Astrocyte of the hippocampus (primary cell): ENCODE data around the gene VSTM2A.
A peak's percentile ranks its signal among the peaks of the same experiment; 100 is the strongest.
"Not testable (repeated sequence)": the region's sequence is repeated elsewhere in the genome, so short reads cannot be mapped to it uniquely, and the experiment has no call there.

ENCODE experiments used
- DNase-seq: peaks from one replicate; pipeline ENCODE4 v3.0.0; 2011; ENCODE audit warnings: low read depth, low spot score

The VSTM2A gene

DNA sequence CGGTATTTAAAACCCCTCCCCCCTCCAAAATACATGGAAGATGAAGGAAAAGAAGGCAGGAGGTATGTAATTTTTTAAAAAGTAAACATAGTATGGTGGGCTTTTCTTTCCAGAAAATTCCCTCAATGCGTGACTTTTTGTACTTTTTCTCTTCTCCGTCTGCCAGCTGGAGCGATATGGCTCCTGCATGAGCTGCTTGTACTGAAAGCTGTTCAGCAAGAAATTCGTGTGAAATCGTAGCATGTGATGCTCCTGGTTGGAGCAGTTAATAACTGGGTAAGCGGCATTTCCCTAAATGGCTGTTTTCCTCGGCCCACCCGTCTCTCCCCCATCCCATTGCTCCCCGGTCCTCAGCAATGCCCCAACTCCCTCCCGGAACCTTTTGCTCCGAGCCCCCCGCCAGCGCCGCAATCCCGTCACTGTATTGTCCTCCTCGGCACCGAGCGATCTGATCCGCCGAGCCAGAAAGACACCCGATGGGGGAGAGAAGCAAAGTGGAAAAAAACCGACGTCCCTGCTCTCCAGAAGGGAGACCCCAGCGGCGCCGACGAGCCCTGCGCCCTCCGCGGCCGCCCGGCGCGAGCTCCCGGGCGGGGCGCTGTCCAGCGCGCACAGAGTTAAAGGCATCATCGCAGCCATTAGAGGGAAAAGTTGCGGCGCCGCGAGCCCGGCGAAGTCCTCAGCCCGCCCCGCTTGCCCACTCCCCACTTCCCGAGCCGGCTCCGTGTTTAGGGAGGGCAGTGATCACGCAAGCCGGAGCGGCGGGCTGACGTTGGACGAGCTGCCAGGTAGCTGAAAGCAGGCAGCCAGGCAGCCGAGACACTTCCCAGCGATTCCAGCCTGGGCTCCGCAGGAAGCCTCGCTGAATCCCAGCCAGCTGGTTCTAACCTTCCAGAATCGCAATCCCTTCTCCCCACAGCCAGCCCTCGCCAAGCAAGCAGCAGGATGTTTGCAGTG lies at the start of gene VSTM2A:
Gene VSTM2A (plus strand): TSS at position 707 of the 957 bp plus-strand sequence. CDS start 356 bp downstream, outside the sequence.
- DNase-seq, result peak; percentile 71

DNA sequence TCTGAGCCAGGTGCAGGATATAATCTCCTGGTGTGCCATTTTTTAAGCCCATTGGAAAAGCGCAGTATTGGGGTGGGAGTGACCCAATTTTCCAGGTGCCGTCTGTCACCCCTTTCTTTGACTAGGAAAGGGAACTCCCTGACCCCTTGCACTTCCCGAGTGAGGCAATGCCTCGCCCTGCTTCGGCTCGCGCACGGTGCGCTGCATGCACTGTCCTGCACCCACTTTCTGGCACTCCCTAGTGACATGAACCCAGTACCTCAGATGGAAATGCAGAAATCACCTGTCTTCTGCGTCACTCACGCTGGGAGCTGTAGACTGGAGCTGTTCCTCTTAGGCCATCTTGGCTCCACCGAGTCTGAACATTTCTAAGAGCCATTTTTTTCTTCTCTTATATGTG lies 37.6 kb upstream of the VSTM2A start:
- not testable (repeated sequence) for DNase-seq

DNA sequence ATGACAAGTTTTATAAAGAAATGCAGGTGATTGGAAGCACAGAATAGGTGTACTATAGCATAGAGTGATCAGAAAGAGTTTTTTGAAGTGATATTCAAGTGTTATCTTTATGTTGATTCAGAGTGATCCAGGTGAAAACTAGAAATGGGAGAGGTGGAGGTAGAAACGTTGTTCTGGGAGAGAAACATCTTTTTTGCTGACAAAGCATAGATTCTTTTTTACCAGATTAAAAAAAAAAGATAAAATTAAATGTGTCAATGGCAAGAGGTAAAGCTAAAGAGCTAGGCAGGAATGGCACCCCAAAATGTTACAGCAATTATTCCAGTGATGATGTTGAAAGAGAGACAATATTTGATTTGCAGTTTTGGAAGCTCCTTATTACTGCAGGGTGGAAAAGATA lies 12.6 kb upstream of the VSTM2A start:
- DNase-seq, result no peak

GRCh38 chr7:54538122-54538521 lies 4.1 kb upstream of the VSTM2A start:
- DNase-seq, result no peak

DNA sequence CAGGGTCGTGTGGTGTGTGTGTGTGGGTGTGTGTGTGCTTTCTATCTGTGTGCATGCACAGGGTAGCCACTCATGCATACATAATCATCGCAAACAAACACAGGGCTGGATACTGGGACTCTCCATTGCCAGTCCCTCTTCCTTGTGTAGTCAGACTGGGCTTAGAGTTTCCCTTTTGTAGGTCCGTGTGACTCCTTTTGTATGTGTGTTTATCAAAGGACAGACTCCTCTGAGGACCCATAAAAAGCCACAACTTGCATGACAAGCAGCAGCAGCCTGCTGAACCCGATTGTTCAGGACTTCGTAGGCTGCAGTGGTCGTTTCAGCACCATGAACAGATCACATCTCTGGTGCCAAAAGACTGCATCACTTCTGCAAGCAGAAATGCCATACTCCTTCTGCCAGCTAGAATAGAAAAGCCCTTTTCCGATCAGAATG lies 895 bp downstream of the VSTM2A start:
- DNase-seq, result peak; percentile 74

DNA sequence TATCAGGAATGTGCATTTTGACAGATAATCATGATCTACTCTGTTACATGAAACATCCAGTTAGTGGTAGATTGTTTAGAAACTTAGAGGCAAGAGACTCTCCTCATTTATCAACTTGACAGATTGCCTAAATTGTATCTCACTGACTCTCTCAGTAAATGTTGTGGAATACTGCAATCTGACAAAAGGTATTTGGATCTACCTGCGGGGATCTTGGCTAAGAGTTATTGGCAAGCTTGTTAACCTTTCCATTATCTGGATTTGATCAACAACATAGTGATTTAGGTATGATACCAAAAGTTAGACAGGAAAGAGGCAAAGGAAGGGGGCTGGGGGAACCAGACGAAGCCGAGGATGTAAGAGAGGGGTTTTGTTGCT lies 2.0 kb downstream of the VSTM2A start:
- no peak for DNase-seq

GRCh38 chr7:54544527-54545240 lies 2.5 kb downstream of the VSTM2A start:
- DNase-seq, result no peak

- no peak for DNase-seq
Measured at GRCh38 chr7:54545241-54545563, 3.0 kb downstream of the VSTM2A start.

DNA sequence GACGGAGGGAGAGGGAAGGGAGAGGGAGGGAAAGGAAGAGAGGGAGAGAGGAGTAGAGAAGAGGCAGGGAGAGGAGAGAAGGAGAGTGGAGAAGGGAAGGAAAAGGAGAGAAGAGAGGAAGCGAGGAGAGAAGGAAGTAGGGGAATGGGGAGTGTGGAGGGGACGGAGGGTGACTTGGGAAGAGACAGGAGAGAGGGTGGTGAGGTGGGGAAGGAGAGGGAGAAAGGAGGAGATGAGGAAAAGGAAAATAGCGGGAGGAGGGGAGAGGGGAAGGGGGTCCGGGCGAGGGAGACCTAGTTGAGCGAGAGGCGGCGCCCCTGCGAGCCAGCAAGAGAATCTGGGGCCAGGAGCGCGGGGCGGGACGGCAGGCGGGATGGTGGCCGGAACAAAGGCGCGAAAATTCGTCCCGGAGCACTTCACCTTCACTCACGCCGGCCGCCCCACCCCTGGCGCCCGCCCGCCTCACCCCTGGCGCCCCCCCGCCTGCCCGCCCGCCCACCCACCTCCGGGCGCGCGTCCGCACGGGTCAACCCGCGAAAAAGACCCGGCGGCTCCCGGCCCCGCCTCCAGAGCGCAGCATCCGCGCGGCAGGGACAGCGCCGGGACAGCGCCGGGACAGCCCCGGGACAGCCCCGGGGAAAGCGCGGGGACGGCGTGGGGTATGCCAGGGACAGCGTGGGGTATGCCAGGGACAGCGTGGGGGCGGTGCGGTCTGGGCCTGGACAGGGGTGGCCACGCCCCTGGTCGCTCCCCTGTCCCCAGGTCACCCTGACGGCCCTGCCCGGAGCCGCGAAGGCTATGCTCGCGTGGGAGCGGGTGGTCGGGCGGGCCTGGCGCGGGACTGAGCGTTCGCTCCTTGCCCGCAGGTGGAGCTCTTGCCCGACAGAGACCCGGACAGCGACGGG lies 4.2 kb downstream of the VSTM2A start:
- peak; percentile 19 for DNase-seq

GRCh38 chr7:54546986-54547314 lies 4.8 kb downstream of the VSTM2A start:
- no peak for DNase-seq

GRCh38 chr7:54550471-54550870 lies 8.3 kb downstream of the VSTM2A start:
- no peak for DNase-seq

DNA sequence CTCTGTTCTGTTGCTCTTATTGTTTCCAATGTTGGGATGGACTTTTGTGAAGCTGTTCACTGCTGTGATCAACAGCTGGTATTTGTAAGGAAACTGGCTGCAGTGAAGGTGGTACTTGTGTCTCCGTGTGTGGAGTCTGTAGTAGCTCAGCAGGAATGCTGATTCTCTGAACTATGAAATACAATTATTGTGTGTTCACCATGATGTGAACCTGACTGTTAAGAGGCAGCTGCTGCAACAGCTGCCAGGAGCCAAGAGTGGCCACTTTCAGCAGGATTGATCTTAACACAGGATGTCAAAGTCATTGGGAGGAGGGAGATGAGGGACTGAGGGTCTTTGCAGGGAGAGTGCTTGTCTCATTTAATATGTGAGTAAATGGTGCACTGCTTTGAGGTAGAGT lies 13.9 kb downstream of the VSTM2A start:
- DNase-seq, result no peak

DNA sequence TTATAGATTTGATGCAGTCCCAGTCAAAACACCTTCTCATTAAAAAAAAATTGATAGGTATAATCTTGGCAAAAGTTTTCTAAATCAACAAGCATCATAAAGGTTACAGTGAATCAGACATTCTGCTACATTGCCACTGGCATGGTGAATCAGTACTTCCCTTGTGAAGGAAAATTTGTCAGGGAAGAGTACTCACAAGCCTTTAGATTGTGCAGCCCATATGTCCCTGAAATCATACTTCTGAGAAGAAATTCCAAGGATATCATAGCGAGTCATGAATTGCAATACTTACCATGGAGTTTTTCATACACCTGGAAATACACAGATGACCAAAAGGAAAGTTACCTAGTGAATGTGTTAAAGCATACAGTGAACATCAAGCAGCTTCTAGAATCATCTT lies 17.2 kb downstream of the VSTM2A start:
- DNase-seq, result no peak

DNA sequence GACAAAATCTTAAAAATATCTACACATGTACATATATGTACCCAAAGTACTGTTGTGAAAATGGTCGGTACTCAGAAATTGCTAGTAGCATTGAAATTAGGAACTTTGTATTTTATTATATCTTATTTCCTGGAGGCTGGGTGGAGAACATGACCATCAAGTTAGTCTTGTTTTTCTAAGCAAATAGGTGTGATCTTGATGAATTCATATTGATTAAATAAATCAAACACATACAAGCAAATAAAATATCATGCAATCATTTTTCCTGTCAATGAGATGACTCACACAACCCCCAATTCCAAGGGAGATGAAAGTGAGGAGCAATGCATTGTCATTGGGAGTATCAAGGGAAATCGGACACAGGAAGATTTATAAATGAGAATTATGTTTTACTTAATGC lies 18.0 kb downstream of the VSTM2A start:
- DNase-seq, result no peak

DNA sequence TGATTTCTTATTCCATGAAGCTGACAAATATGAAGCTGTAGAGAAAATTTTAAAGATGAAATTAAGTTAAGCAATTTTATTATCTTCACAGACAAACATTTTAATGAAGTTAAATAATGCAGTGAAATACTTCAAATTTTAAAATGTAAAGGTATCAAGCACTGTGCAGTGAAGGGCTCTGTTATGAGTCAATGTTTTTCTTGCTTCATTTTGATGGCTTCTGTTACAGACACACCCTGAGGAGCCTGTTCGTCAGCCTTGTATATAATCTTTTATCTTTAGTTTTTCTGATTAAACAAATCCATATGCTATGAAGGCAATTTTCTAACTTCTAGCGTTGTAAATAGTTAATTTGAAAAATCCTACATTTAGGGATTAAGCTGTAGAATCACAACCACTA lies 18.5 kb downstream of the VSTM2A start:
- no peak for DNase-seq

DNA sequence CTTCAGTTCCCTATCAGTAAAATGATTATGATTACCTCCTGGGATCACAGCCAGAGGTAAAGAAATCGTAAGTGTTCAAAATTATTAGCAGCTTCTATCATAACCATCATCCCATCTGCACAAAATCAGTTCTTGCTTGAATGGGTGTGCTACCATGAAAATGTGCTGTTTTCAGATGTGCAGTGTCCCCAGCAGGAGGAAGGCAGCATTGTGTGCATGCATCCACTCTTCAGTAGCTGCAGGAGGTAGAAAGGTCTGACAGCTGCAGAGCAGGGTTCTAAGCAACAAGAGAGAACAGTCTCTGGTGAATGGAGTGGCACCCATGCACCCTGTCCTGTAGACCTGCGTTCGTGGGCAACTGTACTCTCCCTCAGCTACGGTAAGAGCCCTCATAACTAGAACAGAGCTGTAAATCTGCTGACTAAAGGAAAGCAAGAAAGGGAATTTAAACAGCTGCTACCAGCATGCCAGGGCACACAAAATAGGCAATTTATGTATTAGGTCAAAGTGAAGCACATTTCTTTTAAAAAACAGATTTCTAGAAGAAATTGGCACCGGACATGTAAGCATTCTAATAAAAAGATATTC lies 21.2 kb downstream of the VSTM2A start:
- no peak for DNase-seq

DNA sequence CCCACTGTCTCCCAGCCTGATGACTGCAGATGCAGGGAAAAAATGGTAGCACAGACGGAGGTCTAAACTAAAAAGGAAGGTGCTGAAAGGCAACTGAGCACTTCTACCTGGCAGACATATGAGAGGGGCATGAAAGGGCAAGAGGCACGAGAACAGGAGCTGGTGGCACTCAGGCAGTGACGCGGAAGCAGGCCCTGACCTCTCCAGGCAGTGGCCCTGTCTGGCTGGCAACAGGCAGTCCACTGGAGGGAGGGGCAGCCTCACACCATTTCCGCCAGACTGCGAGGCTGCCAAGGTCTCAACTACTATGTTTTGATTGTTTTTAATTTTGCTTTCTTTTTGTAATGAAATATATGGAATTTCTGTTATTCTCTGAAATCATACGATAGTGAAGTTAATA lies 23.3 kb downstream of the VSTM2A start:
- no peak for DNase-seq

GRCh38 chr7:54581511-54581910 lies 39.3 kb downstream of the VSTM2A start:
- DNase-seq, result no peak

- DNase-seq, result no peak
Measured at GRCh38 chr7:54591404-54592386, 49.5 kb downstream of the VSTM2A start.

DNA sequence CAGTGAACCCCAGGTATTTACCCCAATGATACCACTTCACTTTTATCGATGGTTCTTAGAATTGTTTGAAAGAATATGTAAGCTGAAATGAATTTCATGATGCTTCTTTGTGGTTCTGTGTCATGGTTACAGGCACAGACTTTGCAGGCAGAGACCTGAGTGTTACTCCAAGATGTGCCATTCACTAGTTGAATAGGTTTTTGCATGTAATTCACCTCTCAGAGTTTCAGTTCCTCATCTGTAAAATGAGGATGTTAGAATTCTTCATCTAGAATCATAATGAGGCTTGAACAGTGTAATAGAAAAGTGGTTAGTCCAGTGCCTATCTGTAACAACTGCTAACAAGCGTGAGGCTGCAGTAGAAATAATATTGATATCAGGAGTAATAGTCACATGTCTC lies 54.6 kb downstream of the VSTM2A start:
- no peak for DNase-seq
